Psoas muscle (tissue), 8 donors: ENCODE measurements around the gene JAKMIP1. TPM values are rescaled to one million over a fixed set of nuclear protein-coding genes. Genes with fewer than 3 reads are reported as not detected.

Experiments used
- ATAC-seq, 4 donors: fragments of 200-7000 bp; cut with Tn5 transposase; one replicate each; pipeline ENCODE4 v1.9.1; 2020; ENCODE audit warnings: moderate library complexity in 3 of 4, mild to moderate bottlenecking in 2 of 4
- DNase-seq, 2 donors: peaks; one replicate each; pipeline ENCODE4 v3.0.0-alpha.2; 2020
- H3K27ac ChIP-seq: fragments of 200-600 bp; one replicate; pipeline ENCODE4 v1.8.0; 2022
- H3K27me3 ChIP-seq, 3 donors: fragments of 200-600 bp in 1 of 3; one replicate each; pipeline versions ENCODE4 v1.6.1 to v1.8.0; 2013 to 2022; ENCODE audit warnings: low read length in 2 of 3, mild to moderate bottlenecking in 2 of 3, moderate library complexity in 1 of 3; ENCODE audit not compliant: insufficient read depth in 3 of 3
- H3K36me3 ChIP-seq, 2 donors: fragments of 200-600 bp in 1 of 2; one replicate each; pipeline versions ENCODE4 v1.6.1 to v1.8.0; 2013 to 2022; ENCODE audit warnings: low read depth in 1 of 2, mild to moderate bottlenecking in 1 of 2, moderate library complexity in 1 of 2; ENCODE audit not compliant: insufficient read depth in 1 of 2
- H3K4me1 ChIP-seq: fragments of 200-600 bp; one replicate; pipeline ENCODE4 v1.8.0; 2022
- H3K4me3 ChIP-seq: fragments of 200-600 bp; one replicate; pipeline ENCODE4 v1.8.0; 2022; ENCODE audit warnings: mild to moderate bottlenecking
- H3K9me3 ChIP-seq: fragments of 200-600 bp; one replicate; pipeline ENCODE4 v1.8.0; 2022
- WGBS, 3 donors: extraction: QIAGEN DNeasy Blood & Tissue Kit; methylation state at CpG; one replicate each; pipeline versions ENCODE4 v1.1.6 to v1.1.7; 2013; 5-methylcytosine and 5-hydroxymethylcytosine counted together
- intact Hi-C, 2 donors: fragments of 100-400 bp; cut with DNase I; formaldehyde crosslinking; loops; one replicate each; pipeline versions ENCODE4 v1.11.0 to v1.14.2; 2022
- polyA plus RNA-seq, 3 donors: library from polyadenylated mRNA; stranded (reverse); fragments of 200-250 nt; gene quantifications; one replicate each; pipeline ENCODE4 v1.2.3, GENCODE V29; 2013
- total RNA-seq, 4 donors: library from RNA; stranded (reverse); fragmentation: NEBNext Ultra II Directional in 2 of 4; extraction: Animal tissue kit (Norgen Biotek cat#: 25700) in 2 of 4; gene quantifications; one replicate each; pipeline versions ENCODE4 v1.2.1 to v1.2.4, GENCODE V29; 2021 to 2023
- TF ChIP-seq, protein P1 (sequence below): fragments of 200-600 bp; IDR thresholded peaks from one replicate; pipeline ENCODE4 v1.8.0; 2022; ENCODE audit warnings: antibody characterized with exemption
- donor health status: healthy with polysubstance abuse.
- donor health status: DM: no; HTN: no; CAD: no; lungs with moderate emphysema.
- donor health status: Bipolar disorder and iron deficiency.
- donor health status: healthy.
- donor health status: DM: yes; HTN: yes; CAD: no.
- donor health status: DM: no; HTN: no; CAD: no.
- donor health status: DM: no; HTN: no; CAD: no.
- donor health status: DM: yes; HTN: yes; CAD: no.

JAKMIP1 gene
- total and polyA plus RNA-seq, 7 donors, result 0.04 TPM; not detected in 6

- no peak for ATAC-seq
- WGBS, 3 donors, result 40 to 46% (median 40%) methylated on average over 9 of the region's 9 CpGs
- H3K36me3 ChIP-seq, result no peaks in the 10 kb centered on the region
- TF ChIP-seq, protein P1, sequence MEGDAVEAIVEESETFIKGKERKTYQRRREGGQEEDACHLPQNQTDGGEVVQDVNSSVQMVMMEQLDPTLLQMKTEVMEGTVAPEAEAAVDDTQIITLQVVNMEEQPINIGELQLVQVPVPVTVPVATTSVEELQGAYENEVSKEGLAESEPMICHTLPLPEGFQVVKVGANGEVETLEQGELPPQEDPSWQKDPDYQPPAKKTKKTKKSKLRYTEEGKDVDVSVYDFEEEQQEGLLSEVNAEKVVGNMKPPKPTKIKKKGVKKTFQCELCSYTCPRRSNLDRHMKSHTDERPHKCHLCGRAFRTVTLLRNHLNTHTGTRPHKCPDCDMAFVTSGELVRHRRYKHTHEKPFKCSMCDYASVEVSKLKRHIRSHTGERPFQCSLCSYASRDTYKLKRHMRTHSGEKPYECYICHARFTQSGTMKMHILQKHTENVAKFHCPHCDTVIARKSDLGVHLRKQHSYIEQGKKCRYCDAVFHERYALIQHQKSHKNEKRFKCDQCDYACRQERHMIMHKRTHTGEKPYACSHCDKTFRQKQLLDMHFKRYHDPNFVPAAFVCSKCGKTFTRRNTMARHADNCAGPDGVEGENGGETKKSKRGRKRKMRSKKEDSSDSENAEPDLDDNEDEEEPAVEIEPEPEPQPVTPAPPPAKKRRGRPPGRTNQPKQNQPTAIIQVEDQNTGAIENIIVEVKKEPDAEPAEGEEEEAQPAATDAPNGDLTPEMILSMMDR, result no peak
- H3K9me3 ChIP-seq, result peaks cover 5% of the 10 kb centered on the region
- H3K4me1 ChIP-seq, result no peaks in the 10 kb centered on the region
- intact Hi-C loops, result no loop called here
- no peak overlapping the region for H3K4me3 ChIP-seq
- H3K27me3 ChIP-seq, result peaks cover 0 to 2% (median 0%) of the 10 kb centered on the region in 3 donors
- DNase-seq, result no peak
- no peak overlapping the region for H3K27ac ChIP-seq
These were observed 22.7 kb downstream of the JAKMIP1 start for GRCh38 chr4:6177587-6178197.

DNA sequence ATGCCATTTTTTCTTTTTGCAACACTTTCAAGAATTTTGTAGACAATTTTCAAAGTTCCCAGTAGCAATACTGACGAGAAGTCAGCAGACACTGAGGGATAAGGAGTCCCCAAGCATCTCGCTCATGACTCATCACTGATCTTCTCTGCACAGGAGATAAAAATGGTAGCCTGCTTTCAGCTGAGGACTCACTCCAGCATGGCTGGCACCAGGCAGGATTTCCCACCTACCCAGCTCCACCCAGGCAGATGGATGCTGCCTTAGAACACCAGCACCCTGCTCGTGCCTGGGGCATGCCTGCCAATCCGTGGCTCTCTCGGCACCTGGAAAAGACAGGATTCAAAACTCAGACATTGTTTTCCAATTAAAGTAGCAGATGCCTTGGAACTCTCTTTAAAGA lies 24.9 kb downstream of the JAKMIP1 start:
- Histone ChIP-seq H3K9me3 (peaks cover 2% of the 10 kb centered on the region), H3K36me3 (no peaks in the 10 kb centered on the region), H3K4me3 (no peak overlapping the region), H3K27me3 (peaks cover 0 to 2% (median 0%) of the 10 kb centered on the region in 3 donors), H3K27ac (no peak overlapping the region), H3K4me1 (no peaks in the 10 kb centered on the region)
- no peak for DNase-seq
- TF ChIP-seq, protein P1, result no peak
- ATAC-seq, result no peak
- intact Hi-C loops, result no loop called here
- 77 to 85% (median 78%) methylated on average over 5 of the region's 5 CpGs for WGBS, 3 donors

- TF ChIP-seq, protein P1, result no peak
- intact Hi-C loops, result no loop called here
- H3K4me3 ChIP-seq, result no peak overlapping the region
- ATAC-seq (no peak), DNase-seq (no peak)
- no peaks in the 10 kb centered on the region for H3K9me3 ChIP-seq
- H3K27me3 ChIP-seq, result no peaks in the 10 kb centered on the region
- no peaks in the 10 kb centered on the region for H3K4me1 ChIP-seq
- H3K36me3 ChIP-seq, result no peaks in the 10 kb centered on the region
- no peak overlapping the region for H3K27ac ChIP-seq
- 65 to 68% (median 67%) methylated on average over 3 of the region's 3 CpGs for WGBS, 3 donors
These were observed 27.5 kb downstream of the JAKMIP1 start for GRCh38 chr4:6172927-6173200.

- ATAC-seq, result no peak
- H3K4me1 ChIP-seq, result no peaks in the 10 kb centered on the region
- intact Hi-C loops, result no loop called here
- TF ChIP-seq, protein P1, result no peak
- H3K27ac ChIP-seq, result no peak overlapping the region
- H3K36me3 ChIP-seq, result no peaks in the 10 kb centered on the region
- DNase-seq, result no peak
- no peaks in the 10 kb centered on the region for H3K9me3 ChIP-seq
- no peaks in the 10 kb centered on the region for H3K27me3 ChIP-seq
- 42 to 52% (median 46%) methylated on average over 9 of the region's 9 CpGs for WGBS, 3 donors
- no peak overlapping the region for H3K4me3 ChIP-seq
These were observed 28.0 kb downstream of the JAKMIP1 start for GRCh38 chr4:6172093-6172926.
